Large intestine (tissue), 1 donor: ENCODE data around the gene FXYD1. TPM values are rescaled to one million over a fixed set of nuclear protein-coding genes. Genes with fewer than 3 reads are reported as not detected.

ENCODE experiments used
- polyA plus RNA-seq: library from polyadenylated mRNA; unstranded; fragments of 120-200 nt; gene quantifications from one replicate; pipeline ENCODE4 v1.2.1, GENCODE V29; 2013

Gene FXYD1
- polyA plus RNA-seq, 1 donor = 23.2 TPM

Other genes starting within 250 kb of the FXYD1 start
- 7.4 TPM for gene ZNF30, start 211.9 kb upstream of the FXYD1 start, polyA plus RNA-seq
- gene ZNF792, start 174.6 kb upstream of the FXYD1 start, polyA plus RNA-seq = 5.1 TPM
- gene GRAMD1A, start 138.5 kb upstream of the FXYD1 start, polyA plus RNA-seq = 53.2 TPM
- 0.96 TPM for gene SCN1B, start 108.4 kb upstream of the FXYD1 start, polyA plus RNA-seq
- gene HPN, start 97.1 kb upstream of the FXYD1 start, polyA plus RNA-seq = 309 TPM
- 291 TPM for gene FXYD3, start 23.0 kb upstream of the FXYD1 start, polyA plus RNA-seq
- 9.4 TPM for gene LGI4, start 3.8 kb upstream of the FXYD1 start, polyA plus RNA-seq
- gene FXYD7, start 4.4 kb downstream of the FXYD1 start, polyA plus RNA-seq = 7.6 TPM
- gene FXYD5, start 15.9 kb downstream of the FXYD1 start, polyA plus RNA-seq = 53.4 TPM
- not detected for gene FAM187B, start 89.9 kb downstream of the FXYD1 start, polyA plus RNA-seq
- gene LSR, start 110.2 kb downstream of the FXYD1 start, polyA plus RNA-seq = 99.1 TPM
- 121 TPM for gene USF2, start 130.1 kb downstream of the FXYD1 start, polyA plus RNA-seq
- gene HAMP, start 143.7 kb downstream of the FXYD1 start, polyA plus RNA-seq = 1.4 TPM
- gene MAG, start 153.3 kb downstream of the FXYD1 start, polyA plus RNA-seq = 0.37 TPM
- gene CD22, start 190.4 kb downstream of the FXYD1 start, polyA plus RNA-seq = 2.2 TPM
- 1.8 TPM for gene FFAR1, start 209.1 kb downstream of the FXYD1 start, polyA plus RNA-seq
- 0.79 TPM for gene FFAR3, start 219.6 kb downstream of the FXYD1 start, polyA plus RNA-seq
- 0.22 TPM for gene GPR42, start 232.2 kb downstream of the FXYD1 start, polyA plus RNA-seq